ENCODE data around the gene SHPK. TPM values are rescaled to one million over a fixed set of nuclear protein-coding genes. Genes with fewer than 3 reads are reported as not detected.

SHPK gene
- total RNA-seq, 1 donor from 2014 or later: 21.8 TPM

- TF ChIP-seq CTCF (conservative IDR thresholded peaks at IDR 0.05): no peak
- no peaks in the 10 kb centered on the region for H3K4me1 Mint-ChIP-seq
- no peaks in the 10 kb centered on the region for H3K9me3 Mint-ChIP-seq
- H3K27ac Mint-ChIP-seq (ENCODE audit: unreplicated experiment): no peak overlapping the region
- no peaks in the 10 kb centered on the region for H3K27me3 Mint-ChIP-seq (ENCODE audit: low read depth)
- no peak for DNase-seq (ENCODE audit: low read depth, low spot score)
- H3K4me3 Mint-ChIP-seq: no peak overlapping the region
- H3K36me3 Mint-ChIP-seq (ENCODE audit: low read depth): no peaks in the 10 kb centered on the region
Measured at GRCh38 chr17:3592216-3592860, 43.7 kb downstream of the SHPK start.

- H3K27me3 Mint-ChIP-seq (ENCODE audit: low read depth): no peaks in the 10 kb centered on the region
- no peak for TF ChIP-seq CTCF (conservative IDR thresholded peaks at IDR 0.05)
- no peak overlapping the region for H3K4me3 Mint-ChIP-seq
- H3K9me3 Mint-ChIP-seq: no peaks in the 10 kb centered on the region
- DNase-seq (ENCODE audit: low read depth, low spot score): no peak
- H3K4me1 Mint-ChIP-seq: no peaks in the 10 kb centered on the region
- no peaks in the 10 kb centered on the region for H3K36me3 Mint-ChIP-seq (ENCODE audit: low read depth)
- no peak overlapping the region for H3K27ac Mint-ChIP-seq (ENCODE audit: unreplicated experiment)
Measured at GRCh38 chr17:3590768-3591167, 45.3 kb downstream of the SHPK start.

GRCh38 chr17:3590231-3590630, 45.8 kb downstream of the SHPK start:
- no peak for TF ChIP-seq CTCF (conservative IDR thresholded peaks at IDR 0.05)

GRCh38 chr17:3589784-3590183, 46.3 kb downstream of the SHPK start:
- H3K4me1 Mint-ChIP-seq: no peaks in the 10 kb centered on the region
- H3K27me3 Mint-ChIP-seq (ENCODE audit: low read depth): no peaks in the 10 kb centered on the region
- DNase-seq (ENCODE audit: low read depth, low spot score): no peak
- H3K4me3 Mint-ChIP-seq: no peak overlapping the region
- H3K27ac Mint-ChIP-seq (ENCODE audit: unreplicated experiment): peak overlapping the region; percentile 62
- no peak for TF ChIP-seq CTCF (conservative IDR thresholded peaks at IDR 0.05)
- H3K9me3 Mint-ChIP-seq: no peaks in the 10 kb centered on the region
- no peaks in the 10 kb centered on the region for H3K36me3 Mint-ChIP-seq (ENCODE audit: low read depth)

More at GRCh38 chr17:3590231-3590630, 45.8 kb downstream of the SHPK start:
- Mint-ChIP-seq H3K36me3 (ENCODE audit: low read depth) (no peaks in the 10 kb centered on the region), H3K4me1 (no peaks in the 10 kb centered on the region), H3K4me3 (no peak overlapping the region), H3K27ac (ENCODE audit: unreplicated experiment) (no peak overlapping the region), H3K27me3 (ENCODE audit: low read depth) (no peaks in the 10 kb centered on the region), H3K9me3 (no peaks in the 10 kb centered on the region)
- no peak for DNase-seq (ENCODE audit: low read depth, low spot score)

- no peaks in the 10 kb centered on the region for H3K4me1 Mint-ChIP-seq
- H3K36me3 Mint-ChIP-seq (ENCODE audit: low read depth): peaks cover 8% of the 10 kb centered on the region
- H3K27me3 Mint-ChIP-seq (ENCODE audit: low read depth): no peaks in the 10 kb centered on the region
- H3K27ac Mint-ChIP-seq (ENCODE audit: unreplicated experiment): no peak overlapping the region
- DNase-seq (ENCODE audit: low read depth, low spot score): no peak
- no peak for TF ChIP-seq CTCF (conservative IDR thresholded peaks at IDR 0.05)
- H3K4me3 Mint-ChIP-seq: no peak overlapping the region
- no peaks in the 10 kb centered on the region for H3K9me3 Mint-ChIP-seq
Measured at GRCh38 chr17:3585826-3586225, 50.2 kb downstream of the SHPK start.

Data from neural crest cell (in vitro differentiated cells).